Measurements from ENCODE around the gene SCN10A.

DNA sequence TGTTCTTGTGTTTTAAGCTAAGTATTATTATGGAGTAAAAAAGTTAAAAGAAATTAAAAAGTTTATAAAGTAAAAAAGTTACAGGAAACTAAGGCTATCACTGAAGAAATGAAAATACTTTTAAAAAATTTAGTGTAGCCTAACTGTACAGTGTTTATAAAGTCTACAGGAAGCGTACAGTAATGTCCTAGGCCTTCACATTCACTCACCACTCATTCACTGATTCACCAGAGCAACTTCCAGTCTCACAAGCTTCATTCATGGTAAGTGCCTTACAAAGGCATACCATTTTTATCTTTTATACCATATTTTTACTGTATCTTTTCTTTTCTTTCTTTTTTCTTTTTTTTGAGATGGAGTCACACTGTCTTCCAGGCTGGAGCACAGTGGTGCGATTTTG is 125.8 kb downstream of the SCN10A start:
- TF ChIP-seq POLR2AphosphoS5 (IDR thresholded peaks at IDR 0.05; ENCODE audit: borderline replicate concordance, low read depth, low read length), result no peak
- TF ChIP-seq EZH2 (IDR thresholded peaks at IDR 0.05), result no peak

Data from SK-N-MC (cell line).